OCI-LY1 (cell line): ENCODE results near the gene SLC6A8.

ENCODE experiments used
- H2AFZ ChIP-seq: fragments of 200-600 bp; sonication (generic), shearing (Covaris generic); 2 replicates; pipeline ENCODE4 v1.6.0; 2014; ENCODE audit warnings: antibody characterized with exemption, mild to moderate bottlenecking, low read length
- H3F3A ChIP-seq: fragments of 200-600 bp; sonication (generic), shearing (Covaris generic); 2 replicates; pipeline ENCODE4 v1.6.0; 2014; ENCODE audit warnings: mild to moderate bottlenecking, antibody characterized with exemption, low read length, moderate library complexity; ENCODE audit not compliant: insufficient read depth
- H3K27ac ChIP-seq: fragments of 200-600 bp; sonication (generic); 2 replicates; pipeline ENCODE4 v1.5.1; 2014; ENCODE audit warnings: low read length, mixed run types, mild to moderate bottlenecking, low read depth; ENCODE audit not compliant: poor library complexity, severe bottlenecking
- H3K27me3 ChIP-seq: fragments of 200-600 bp; sonication (generic); 2 replicates; pipeline ENCODE4 v1.6.0; 2014; ENCODE audit warnings: antibody characterized with exemption, mild to moderate bottlenecking, low read length, moderate library complexity; ENCODE audit not compliant: insufficient read depth
- H3K36me3 ChIP-seq: fragments of 200-600 bp; sonication (generic); 2 replicates; pipeline ENCODE4 v1.6.1; 2014; ENCODE audit warnings: mild to moderate bottlenecking, antibody characterized with exemption, low read length, moderate library complexity, mixed read lengths; ENCODE audit not compliant: insufficient read depth
- H3K4me1 ChIP-seq: fragments of 200-600 bp; sonication (generic); 2 replicates; pipeline ENCODE4 v1.5.1; 2014; ENCODE audit warnings: mild to moderate bottlenecking, low read length, moderate library complexity; ENCODE audit not compliant: insufficient read depth, severe bottlenecking
- H3K4me2 ChIP-seq: fragments of 200-600 bp; sonication (generic), shearing (Covaris generic); 2 replicates; pipeline ENCODE4 v1.6.1; 2014; ENCODE audit warnings: low read length
- H3K4me3 ChIP-seq: fragments of 200-600 bp; sonication (generic); 2 replicates; pipeline ENCODE4 v1.5.1; 2014; ENCODE audit warnings: low read length, low read depth, mild to moderate bottlenecking, mixed read lengths; ENCODE audit not compliant: poor library complexity, severe bottlenecking
- H3K79me2 ChIP-seq: fragments of 200-600 bp; shearing (Covaris generic); 2 replicates; pipeline ENCODE4 v1.6.1; 2016; ENCODE audit warnings: mixed run types, low read length, mixed read lengths; ENCODE audit not compliant: insufficient read depth
- H3K9ac ChIP-seq: fragments of 200-600 bp; sonication (generic), shearing (Covaris generic); 2 replicates; pipeline ENCODE4 v1.6.1; 2014; ENCODE audit warnings: mild to moderate bottlenecking, low read length, mixed read lengths
- H3K9me2 ChIP-seq: fragments of 200-600 bp; sonication (generic), shearing (Covaris generic); 2 replicates; pipeline ENCODE4 v1.6.1; 2014; ENCODE audit warnings: low read depth, mild to moderate bottlenecking, low read length, mixed read lengths
- H3K9me3 ChIP-seq: fragments of 200-600 bp; shearing (Covaris generic); 2 replicates; pipeline ENCODE4 v1.6.1; 2014; ENCODE audit warnings: low read length, mixed read lengths
- H4K20me1 ChIP-seq: fragments of 200-600 bp; sonication (generic), shearing (Covaris generic); 2 replicates; pipeline ENCODE4 v1.6.0; 2016; ENCODE audit warnings: mild to moderate bottlenecking, low read length; ENCODE audit not compliant: insufficient read depth
- EZH2 ChIP-seq: fragments of 200-600 bp; sonication (generic), shearing (Covaris generic); IDR thresholded peaks from 2 replicates; pipeline ENCODE4 v1.8.0; 2017; ENCODE audit warnings: borderline replicate concordance, mixed run types, mild to moderate bottlenecking, antibody characterized with exemption, low read length, moderate library complexity, mixed read lengths
- TF ChIP-seq, protein P1 (sequence below): fragments of 200-600 bp; sonication (generic), shearing (Covaris generic); IDR thresholded peaks from 2 replicates; pipeline ENCODE4 v1.5.1; 2017; ENCODE audit warnings: mild to moderate bottlenecking, antibody characterized with exemption, low read length, moderate library complexity, mixed read lengths

The SLC6A8 gene

DNA sequence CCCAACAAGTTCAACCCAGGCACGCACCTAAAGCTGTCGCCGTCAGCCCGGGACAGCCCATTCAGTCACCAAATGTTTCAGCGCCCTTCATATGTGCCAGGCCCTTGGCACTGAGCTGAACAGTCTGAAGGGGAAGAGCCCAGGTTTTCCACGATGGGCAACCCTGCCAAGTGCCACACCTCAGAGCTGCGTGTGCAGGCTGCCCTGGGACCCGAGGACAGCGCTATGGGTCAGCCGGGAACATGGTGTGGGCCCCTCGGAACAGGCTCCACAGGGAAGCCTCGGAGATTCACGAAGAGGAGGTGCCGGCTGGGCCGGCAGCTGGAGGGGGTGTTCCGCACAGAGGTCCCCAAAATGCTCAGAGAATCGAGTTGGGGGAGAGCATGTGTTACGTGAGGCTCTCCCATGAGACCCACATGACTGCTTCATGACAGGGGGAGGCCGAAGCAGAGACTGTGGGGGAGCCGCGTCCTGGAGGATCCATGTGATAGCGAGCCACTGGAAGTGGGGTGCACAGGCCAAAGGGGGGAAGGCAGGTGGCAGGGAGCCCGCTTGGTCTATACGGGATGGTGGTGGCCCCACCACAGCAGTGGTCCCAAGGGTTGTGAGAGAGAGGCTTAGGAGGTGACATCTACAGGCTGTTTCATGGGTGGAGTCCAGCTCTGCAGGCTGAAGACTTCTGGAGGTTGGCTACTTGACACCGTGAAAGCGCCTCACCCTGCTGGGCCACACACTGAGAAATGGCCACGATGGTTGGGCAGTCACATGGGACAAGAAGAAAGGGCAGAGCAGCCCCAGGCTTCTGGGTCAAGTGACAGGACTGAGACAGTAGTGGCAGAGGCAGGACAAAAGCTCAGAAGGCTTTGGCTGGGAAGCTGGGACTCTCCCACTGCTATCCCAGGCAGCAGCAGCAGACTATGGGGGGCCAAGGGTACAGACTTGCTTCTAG, 22.3 kb downstream of the SLC6A8 start:
- no peak for TF ChIP-seq EZH2
- TF ChIP-seq, protein P1, sequence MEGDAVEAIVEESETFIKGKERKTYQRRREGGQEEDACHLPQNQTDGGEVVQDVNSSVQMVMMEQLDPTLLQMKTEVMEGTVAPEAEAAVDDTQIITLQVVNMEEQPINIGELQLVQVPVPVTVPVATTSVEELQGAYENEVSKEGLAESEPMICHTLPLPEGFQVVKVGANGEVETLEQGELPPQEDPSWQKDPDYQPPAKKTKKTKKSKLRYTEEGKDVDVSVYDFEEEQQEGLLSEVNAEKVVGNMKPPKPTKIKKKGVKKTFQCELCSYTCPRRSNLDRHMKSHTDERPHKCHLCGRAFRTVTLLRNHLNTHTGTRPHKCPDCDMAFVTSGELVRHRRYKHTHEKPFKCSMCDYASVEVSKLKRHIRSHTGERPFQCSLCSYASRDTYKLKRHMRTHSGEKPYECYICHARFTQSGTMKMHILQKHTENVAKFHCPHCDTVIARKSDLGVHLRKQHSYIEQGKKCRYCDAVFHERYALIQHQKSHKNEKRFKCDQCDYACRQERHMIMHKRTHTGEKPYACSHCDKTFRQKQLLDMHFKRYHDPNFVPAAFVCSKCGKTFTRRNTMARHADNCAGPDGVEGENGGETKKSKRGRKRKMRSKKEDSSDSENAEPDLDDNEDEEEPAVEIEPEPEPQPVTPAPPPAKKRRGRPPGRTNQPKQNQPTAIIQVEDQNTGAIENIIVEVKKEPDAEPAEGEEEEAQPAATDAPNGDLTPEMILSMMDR = no peak
- Histone ChIP-seq H3F3A (no peaks in the 10 kb centered on the region), H4K20me1 (no peaks in the 10 kb centered on the region)

DNA sequence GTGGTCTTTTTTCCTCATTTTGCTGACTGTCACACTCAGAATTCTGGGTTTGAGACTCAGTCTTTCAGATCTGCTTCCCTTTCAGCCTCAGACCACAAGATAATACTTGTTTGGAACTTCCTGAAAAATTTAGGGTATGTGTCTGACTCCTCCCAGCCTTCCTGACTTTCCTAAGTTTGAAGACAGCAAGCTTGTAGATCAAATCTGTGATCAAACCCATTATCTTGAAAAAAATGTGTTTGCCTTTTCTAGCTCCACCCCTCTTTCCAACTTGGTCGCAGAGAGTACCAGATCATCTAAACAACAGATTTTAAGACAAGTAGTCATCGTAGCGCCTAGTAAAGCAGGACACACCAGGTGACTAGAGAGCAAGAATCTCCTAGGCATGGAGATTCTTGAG, 26.5 kb downstream of the SLC6A8 start:
- H3K27me3 ChIP-seq = no peaks in the 10 kb centered on the region
- H4K20me1 ChIP-seq = no peaks in the 10 kb centered on the region
- no peaks in the 10 kb centered on the region for H3K4me1 ChIP-seq
- no peak overlapping the region for H2AFZ ChIP-seq
- H3K36me3 ChIP-seq = peaks cover 35% of the 10 kb centered on the region
- no peak overlapping the region for H3K27ac ChIP-seq
- H3F3A ChIP-seq = no peaks in the 10 kb centered on the region
- H3K9me3 ChIP-seq = no peaks in the 10 kb centered on the region
- no peak overlapping the region for H3K9ac ChIP-seq
- H3K4me2 ChIP-seq = no peak overlapping the region
- H3K79me2 ChIP-seq = no peaks in the 10 kb centered on the region
- TF ChIP-seq EZH2 = no peak
- TF ChIP-seq, protein P1 = no peak
- H3K4me3 ChIP-seq = no peak overlapping the region
- no peaks in the 10 kb centered on the region for H3K9me2 ChIP-seq

More for the DNA sequence above, 22.3 kb downstream of the SLC6A8 start:
- no peaks in the 10 kb centered on the region for H3K79me2 ChIP-seq
- H3K27ac ChIP-seq = no peak overlapping the region
- H3K9me2 ChIP-seq = no peaks in the 10 kb centered on the region
- no peak overlapping the region for H3K4me3 ChIP-seq
- H3K9me3 ChIP-seq = no peaks in the 10 kb centered on the region
- no peak overlapping the region for H2AFZ ChIP-seq
- H3K36me3 ChIP-seq = peaks cover 8% of the 10 kb centered on the region
- no peak overlapping the region for H3K9ac ChIP-seq
- H3K27me3 ChIP-seq = no peaks in the 10 kb centered on the region
- no peak overlapping the region for H3K4me2 ChIP-seq
- H3K4me1 ChIP-seq = no peaks in the 10 kb centered on the region

DNA sequence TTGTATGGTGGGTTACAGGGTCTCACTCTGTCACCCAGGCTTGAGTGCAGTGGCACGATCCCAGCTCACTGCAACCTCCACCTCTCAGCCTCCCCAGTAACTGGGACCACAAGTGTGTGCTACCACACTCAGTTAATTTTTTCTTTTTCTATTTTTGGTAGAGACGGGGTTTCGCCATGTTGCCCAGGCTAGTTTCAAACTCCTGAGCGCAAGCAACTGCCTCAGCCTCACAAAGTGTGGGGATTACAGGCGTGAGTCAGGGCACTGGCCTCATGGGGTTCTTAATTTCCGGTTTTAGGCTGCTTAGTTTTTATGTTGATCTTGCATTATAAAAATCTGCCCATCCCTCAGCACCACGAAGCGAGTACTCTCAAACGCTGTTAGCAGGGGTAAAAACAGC, 29.7 kb downstream of the SLC6A8 start:
- Histone ChIP-seq H3K36me3 (peaks cover 56% of the 10 kb centered on the region), H3K27me3 (no peaks in the 10 kb centered on the region)

More for the DNA sequence above, 29.7 kb downstream of the SLC6A8 start:
- Histone ChIP-seq H3K4me2 (no peak overlapping the region), H3K27ac (no peak overlapping the region), H3K4me3 (no peak overlapping the region), H3K4me1 (peaks cover 4% of the 10 kb centered on the region), H3K9me2 (no peaks in the 10 kb centered on the region), H3K9ac (no peak overlapping the region), H2AFZ (no peak overlapping the region), H3F3A (no peaks in the 10 kb centered on the region), H3K9me3 (no peaks in the 10 kb centered on the region), H3K79me2 (no peaks in the 10 kb centered on the region), H4K20me1 (no peaks in the 10 kb centered on the region)
- TF ChIP-seq EZH2 = no peak
- TF ChIP-seq, protein P1 = no peak
